HG02970 (cell line): Measurements from ENCODE around the gene GABRB2.
"Not testable (repeated sequence)": the region's sequence is repeated elsewhere in the genome, so short reads cannot be mapped to it uniquely, and the experiment has no call there.

ENCODE experiments used
- ATAC-seq: cut with Tn5 transposase; IDR thresholded peaks from one replicate; pipeline ENCODE4 v1.9.1; 2021; ENCODE audit warnings: mild to moderate bottlenecking, moderate library complexity, moderate number of reproducible peaks; ENCODE audit not compliant: unreplicated experiment, low FRiP score

GABRB2 gene

DNA sequence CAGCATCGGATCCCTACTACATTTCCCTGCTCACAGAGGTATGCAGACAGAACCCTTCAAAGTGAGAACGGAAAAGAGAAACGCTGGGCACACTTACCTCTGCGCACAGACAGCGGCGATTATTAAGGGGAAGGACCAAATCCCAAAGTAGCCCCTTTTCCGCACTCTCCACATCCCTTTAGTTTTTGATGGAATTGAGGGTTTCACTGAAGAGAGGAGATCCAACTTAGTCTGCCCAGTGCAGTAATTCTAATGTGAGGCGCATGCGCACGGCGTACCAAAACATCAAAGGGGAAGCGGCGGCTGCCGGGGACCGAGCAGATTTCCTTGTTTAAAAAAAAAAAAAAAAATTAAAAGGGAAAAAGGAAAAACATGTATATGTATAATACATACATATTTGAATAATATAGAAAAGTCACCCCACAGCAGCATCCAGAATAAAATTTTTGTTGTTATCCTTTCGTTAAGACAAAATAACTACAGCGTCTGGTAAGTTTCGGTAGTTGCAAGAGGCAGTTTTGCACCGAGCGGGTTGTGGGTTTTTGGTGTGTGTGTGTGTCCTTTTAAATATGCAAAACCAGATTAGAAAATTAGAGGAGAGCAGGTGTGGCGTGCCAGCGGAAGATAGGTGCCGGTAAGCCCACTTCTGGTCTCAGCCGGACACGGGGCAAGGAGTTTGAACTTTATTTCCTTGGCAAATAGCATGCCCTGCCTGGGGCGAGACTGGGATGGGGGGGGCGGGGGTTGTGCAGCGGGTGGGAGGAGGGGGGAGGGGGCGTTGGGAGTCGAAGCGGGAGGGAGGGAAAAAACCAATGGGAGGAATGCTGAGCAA, at the start of gene GABRB2:
TSS of gene GABRB2 (minus strand) at position 256 of the 832 bp plus-strand sequence. CDS start at position 174, 82 bp downstream.
- ATAC-seq: peak; percentile 69

DNA sequence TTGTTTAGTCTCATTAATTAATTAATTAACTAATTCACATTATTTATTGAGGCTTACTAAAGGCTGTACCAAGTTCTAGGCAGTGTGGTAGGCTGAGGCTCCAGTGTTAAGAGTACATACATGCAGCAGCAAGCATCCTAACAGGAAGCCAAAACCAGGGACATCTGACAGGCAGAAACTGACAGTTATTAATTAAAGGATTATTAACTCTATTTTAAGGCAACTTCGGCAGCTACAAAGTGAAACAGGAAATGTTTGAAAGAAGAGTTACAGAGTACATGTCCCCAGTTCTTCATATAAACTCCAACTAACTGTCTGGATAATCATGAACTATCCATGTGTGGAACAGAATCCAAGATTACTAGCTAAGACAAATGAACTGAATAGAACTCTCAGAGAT, 39.3 kb upstream of the GABRB2 start:
- ATAC-seq: no peak

DNA sequence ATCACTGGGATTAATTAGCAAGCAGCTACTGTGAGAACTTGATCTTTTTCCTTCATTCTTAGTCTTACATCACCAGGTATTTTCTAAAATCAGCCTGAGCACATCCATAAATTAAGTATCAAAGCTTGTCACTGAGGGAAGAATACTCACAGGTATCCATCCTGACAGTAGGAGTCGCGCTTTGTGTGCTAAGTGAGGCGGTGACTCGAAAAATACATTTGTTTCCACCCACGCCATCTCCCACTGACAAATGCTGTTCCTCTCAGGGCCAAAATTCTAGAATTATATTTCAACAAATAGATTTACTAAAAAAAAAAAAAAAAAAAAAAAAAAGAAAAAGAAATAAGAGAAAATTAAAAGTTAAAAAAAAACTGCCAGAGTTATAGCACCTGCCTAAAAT, 34.1 kb upstream of the GABRB2 start:
- no peak for ATAC-seq

DNA sequence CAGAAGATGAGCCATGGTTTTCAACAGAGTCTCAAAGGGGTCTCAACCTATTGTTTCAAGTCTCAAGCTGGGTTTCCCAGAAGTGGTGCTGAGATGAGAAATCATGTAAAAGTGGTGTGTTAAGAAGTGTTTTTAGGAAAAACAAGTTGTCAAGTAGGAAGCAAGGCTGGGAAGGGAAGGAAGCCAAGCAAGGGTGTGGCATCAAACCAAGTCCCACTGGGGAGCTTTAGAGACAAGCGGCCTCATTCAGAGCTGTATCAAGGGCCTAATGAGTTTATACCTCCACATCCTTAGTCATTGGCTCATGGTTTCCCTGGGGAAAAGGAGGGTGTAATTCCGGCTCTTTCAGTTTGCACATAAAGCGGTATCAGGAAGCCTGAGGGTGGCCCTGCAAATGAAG, 26.4 kb upstream of the GABRB2 start:
- ATAC-seq: no peak

DNA sequence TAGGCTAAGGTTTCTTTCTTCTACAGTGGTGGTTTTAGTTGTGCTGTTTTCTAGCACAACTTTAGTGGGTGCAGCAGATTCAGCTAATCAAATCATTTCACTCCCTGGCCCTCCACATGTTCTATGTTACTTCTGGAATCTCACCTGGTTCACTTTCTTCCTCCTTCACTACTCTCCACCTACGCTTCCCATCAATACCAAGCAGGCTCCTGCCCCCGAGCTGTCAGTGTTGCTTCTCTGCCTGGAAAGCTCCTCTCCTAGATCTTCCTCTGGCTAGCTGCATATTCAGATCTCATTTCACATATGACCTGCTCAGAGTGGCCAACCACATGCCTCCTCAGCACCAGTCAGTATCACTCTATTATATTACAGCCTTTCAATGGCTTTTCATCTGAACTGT, 19.6 kb upstream of the GABRB2 start:
- ATAC-seq: no peak

DNA sequence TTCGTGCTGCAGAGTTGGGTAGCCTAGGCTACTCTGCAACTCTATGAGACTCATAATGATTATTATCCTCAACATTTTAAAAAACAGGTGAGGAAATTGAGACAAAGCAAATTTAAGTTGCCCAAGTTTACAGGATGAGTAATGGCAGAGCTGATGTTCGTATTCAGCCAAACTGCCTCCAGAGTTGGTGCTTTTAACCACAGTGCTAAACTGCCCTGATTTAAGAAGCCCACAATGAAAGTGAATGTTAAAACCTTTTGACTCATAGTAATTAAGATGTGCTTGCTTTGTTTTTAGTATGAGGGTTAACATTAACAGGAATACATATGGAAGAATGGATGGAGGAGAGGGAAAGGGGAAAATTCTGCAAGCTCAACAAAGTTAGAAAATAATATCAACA, 15.9 kb upstream of the GABRB2 start:
- ATAC-seq: no peak

DNA sequence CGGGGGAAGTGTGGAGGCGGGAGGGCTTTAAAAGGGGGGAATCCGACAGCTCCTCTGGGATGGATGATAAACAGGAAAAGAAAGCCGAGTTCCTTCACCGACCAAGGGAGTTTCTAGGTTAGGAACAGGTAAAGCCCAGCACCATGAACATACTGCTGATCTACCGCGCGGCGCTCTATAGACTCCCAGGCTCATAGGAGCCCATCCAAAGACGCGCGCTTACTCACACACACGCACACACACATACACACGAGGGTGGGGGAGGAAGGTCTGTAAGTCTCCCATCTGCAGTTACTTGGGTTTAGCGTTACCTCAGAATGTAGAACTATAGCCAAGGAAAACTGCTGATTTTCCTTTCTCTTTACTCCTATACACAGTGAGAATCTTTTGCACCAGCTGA, 2.6 kb upstream of the GABRB2 start:
- ATAC-seq: no peak

DNA sequence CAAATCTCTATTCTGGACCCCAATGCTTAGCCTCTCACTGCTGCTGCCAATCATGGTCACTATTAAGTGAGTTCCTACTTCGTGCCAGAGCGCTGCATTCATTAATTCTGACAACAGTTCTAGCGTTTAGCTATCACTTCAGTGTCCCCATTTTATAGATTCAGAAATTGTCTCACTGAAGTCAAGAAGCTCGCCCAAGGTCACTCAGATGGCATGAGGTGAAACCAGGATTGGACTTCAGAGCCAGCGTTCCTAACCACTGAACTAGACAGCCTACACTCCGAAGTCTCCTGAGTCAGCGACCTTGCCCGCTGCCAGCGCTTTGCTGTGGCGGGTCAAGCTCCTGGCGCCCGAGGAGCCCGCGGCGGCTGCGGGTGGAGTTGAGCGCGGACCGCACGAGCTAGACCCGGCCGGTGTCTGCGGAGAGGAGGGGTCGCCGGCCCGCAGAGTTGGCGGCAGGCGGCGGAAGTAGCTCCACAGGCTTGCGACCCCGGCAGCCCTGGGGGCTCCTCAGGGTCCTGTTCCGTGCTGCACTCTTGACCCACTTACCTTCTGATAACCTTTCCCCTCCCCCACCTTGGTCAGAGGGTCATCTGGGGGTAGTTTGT, 2.1 kb upstream of the GABRB2 start:
- ATAC-seq: no peak

DNA sequence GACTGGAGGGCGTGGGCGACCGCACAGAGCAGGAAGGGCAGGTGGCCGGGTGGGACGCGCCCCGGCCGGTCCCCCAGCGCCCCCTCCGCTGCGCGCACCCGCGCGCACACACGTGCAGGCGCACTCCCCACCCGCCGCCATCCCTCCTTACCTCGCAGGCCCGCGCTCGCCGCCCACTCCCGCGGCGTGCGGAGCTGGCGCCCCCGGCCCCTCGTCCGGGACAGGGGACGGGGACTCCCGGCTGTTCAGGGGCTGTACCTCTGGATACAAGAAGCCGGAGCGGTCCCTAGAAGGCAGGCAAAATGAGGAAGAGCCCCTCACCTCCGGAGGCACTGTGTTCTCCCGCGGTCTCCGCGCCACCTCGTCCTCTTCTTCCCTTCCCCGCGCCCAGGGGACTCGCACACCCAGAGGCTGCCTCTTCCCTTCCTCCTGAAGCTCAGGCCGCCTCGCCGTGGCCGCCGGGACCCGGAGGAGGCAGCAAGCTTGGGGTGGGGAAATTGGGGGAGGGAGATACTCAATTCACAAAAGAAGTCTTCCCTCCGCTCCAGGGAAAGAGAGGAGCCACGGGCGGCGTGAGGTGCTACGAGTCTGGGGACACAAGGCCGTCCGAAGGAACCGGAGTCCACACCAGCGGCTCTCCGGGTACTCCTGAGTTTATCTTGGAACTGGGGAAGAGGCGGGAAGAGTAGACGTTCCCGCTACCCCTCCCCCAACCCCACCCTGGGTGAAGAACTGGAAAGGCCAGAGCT, 1.4 kb upstream of the GABRB2 start:
- ATAC-seq: no peak

DNA sequence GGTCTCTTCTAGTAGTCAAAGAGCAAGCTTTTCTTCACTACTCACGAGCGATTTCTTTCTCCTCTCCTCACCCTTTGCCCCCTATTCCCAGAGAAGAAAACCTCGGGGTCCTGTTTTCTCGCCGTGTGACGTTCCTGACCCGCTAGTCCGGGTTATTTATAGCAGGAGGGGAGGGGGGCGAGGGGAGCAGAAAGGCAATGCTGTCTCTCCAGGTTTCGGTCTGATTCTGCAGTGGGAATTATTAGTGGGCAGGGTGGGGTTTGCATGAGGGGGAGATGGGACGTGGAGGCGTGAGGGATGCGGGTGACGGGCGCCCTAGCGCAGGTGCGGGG, 847 bp upstream of the GABRB2 start:
- no peak for ATAC-seq

DNA sequence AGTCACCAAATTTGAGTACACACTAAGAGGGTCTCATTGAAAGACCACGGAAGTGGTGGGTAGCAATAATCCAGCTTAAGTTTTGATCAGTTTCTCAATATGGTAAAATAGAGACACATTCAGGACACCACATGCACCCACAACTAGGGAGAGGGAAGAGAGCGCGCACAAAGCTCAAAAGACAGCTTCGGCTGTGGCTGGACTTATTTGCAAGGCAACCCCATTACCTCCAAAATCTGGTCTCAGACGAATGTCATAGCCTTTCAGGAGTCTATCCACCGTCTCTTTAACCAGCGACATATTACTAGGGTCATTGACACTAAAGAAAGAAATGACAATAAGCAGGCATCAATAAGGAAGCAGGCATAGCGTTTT, 443 bp downstream of the GABRB2 start:
- ATAC-seq: peak; percentile 3

DNA sequence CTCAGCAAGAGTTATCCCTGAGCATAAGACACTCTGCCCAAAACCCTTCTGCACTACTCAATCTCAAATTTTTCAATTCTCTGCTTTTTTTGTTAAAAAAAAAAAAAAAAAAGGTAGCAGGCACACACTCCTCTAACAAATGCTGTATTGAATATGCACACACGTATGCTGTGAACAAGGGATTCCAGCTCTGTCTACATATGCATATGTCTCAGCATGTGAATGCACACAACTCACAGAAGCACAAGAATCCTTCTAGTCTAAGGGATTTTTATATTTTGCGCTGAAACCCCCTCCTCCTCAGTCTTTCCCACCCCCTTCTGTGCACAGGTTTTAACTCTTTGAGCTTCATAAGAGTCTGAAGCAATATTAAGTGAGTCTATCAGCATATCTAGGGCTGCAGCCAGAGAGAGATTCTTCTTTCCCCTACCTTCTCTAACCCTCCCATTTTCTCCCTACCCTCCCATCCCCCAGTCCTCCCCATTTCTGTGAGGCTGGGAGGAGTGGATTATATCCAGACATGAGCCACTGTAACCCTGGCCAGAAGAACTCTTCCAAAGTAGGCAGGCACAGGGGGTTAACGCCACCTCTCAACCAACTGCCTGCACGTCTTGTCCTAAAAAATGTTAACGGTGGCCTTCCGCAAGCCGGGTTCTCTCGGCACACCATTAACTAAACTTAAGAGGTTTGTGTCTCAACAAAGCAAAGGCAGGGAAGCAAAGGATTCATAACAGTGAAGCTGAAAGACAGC, 1.0 kb downstream of the GABRB2 start:
- no peak for ATAC-seq

DNA sequence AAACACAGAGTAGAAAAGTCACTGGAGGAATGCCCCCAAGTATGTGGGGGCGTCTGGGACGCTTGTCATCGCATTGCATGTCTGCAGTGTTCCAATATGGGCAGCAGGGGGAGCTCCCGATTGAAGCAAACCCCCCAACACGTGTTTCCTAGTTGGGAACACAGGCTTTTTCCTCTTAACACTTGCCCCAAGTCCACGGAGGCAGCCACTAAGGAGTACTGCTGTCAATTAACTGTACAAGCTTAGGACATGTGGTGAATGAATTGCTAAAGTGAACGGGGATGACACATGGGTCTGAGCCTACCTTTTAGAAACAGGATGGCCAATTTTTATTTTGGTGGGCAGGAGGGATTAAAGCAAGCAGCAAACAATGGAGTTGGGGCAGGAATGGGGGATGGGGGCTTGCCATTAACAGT, 2.2 kb downstream of the GABRB2 start:
- ATAC-seq: no peak

DNA sequence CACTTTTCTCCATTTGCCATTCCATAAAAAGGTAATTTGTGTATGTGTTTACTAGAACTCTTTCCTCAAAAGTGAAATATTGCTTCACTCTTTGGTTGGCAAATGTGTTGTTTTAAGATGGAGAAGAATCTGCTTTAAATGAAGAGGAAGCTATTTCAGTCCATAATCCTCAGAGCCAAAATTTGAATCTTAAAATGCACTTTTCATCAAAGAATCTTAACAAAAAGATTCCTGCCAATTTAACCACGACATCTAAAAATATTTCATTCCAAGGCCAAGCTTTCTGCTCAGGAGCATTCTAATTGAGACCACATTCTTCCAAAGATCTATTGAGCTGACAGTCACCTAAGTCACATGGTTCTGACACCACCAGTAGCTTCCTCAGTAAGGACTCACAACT, 7.5 kb downstream of the GABRB2 start:
- no peak for ATAC-seq

DNA sequence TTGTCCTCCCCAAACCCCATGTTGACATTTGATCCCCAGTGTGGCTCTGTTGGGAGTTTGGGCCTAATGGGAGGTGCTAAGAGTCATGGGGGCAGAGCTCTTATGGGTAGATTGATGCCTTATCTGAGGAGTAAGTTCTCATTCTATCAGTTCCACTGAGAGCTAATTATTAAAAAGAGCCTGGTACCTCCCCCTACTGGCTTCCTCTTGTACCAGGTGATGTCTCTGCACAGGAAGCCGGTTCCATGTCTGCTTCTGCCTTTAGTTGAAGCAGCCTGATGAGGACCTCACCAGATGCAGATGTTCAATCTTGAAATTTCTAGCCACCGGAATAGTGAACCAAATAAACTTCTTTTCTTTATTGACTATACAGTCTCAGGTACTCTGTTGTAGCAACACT, 10.8 kb downstream of the GABRB2 start:
- no peak for ATAC-seq

DNA sequence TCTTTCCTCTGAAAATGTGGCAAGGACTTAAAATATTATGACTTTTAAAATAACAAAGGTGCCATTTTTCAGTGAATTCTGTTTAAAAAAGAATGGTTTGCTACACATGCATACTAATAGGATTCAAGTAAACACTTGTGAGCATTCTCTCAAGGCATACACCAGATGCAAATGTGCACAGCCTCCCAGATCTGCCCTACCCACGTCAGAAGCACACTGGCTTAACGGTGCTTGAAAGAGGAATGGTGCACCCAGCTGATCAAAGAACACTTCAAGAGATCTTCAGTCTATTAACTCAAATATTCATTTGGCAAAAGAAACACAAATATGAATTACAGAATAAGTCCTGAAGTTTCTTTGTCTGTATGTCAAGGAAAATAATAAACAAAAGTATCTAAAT, 15.8 kb downstream of the GABRB2 start:
- no peak for ATAC-seq

DNA sequence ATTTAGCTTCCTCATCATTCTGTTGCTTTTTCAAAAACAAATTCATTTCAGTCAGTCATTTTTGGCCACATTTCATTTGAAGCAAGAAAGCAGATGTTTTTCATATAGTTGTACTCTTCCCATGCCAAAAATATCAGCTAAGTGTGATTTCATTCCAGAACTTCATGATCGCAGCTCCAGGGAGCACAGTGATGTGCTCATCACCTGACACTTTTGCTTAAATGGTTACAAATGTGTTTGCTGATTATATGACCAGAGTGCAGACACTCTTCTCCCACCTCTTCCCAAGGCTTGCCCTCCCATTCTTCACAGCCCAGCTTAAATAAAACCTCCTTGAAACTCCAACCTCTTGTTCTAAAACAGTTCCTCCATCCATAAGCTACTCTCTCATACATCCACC, 32.6 kb downstream of the GABRB2 start:
- no peak for ATAC-seq

DNA sequence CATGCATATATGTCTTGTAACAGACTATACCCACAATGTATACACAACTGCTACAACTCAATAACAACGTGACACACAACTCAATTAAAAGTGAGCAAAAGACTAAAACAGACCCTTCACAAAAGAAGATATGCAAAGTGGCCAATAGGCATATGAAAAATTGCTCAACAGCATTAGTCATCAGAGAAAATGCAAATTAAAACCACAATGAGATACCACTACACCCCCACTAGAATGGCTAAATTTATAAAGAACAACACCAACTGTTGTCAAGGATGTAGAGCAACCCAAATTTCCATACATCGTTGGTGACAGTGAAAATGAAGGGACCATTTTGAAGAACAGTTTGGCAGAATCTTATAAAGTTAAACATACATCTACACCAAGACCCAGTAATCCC, 38.9 kb downstream of the GABRB2 start:
- no peak for ATAC-seq

DNA sequence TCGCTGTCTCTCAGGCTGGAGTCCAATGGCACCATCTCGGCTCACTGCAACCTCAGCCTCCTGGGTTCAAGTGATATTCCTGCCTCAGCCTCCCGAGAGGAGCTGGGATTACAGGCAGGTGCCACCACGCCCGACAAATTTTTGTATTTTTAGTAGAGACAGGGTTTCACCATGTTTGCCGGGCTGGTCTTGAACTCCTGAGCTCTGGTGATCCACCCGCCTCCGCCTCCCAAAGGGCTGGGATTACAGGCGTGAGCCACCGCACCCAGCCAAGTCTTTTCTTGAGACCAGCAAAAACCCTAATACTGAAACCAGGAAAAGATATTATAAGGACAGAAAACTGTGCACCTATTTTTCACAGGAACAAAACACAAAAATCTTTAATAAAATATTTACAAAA, 41.4 kb downstream of the GABRB2 start:
- not testable (repeated sequence) for ATAC-seq

DNA sequence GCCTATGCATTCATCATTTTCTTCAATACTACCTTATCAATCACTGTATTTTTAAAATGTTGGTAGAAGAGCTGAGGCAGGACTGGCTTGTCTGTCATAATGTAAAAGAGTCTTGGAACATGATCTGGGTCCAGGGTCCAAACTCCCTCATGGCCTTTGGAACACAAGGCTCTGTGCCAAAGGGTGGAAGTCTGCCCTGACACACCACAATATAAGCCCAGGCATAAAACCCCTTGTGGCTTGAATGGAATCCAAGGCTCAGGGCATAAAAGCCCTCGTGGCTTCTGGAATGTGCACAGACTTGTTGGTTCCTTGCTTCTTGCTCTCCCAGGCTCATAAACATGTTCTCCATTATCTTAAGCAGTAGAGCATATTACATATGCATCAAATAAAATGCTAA, 48.0 kb downstream of the GABRB2 start:
- no peak for ATAC-seq

DNA sequence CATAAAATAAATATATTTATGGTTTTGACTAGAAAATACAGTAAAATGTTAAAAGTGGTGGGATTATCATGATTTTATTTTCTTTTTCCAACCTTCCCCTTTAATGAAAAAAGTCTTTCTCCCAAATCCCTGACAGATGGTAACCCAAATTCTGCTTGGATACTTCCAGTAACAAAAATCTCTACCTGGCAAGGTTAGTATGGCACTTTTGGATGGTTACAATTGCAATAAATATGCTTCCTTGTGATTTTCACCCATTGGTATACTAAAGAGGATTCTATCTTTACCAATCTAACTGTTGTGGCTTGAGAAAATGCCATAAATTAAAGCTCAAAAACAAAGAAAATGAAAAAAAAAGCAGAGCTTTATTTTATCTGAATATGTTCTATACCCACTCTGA, 62.8 kb downstream of the GABRB2 start:
- no peak for ATAC-seq
